Measurements from ENCODE around the gene F3.
"Not testable (repeated sequence)": the region's sequence is repeated elsewhere in the genome, so short reads cannot be mapped to it uniquely, and the experiment has no call there.

Gene F3

DNA sequence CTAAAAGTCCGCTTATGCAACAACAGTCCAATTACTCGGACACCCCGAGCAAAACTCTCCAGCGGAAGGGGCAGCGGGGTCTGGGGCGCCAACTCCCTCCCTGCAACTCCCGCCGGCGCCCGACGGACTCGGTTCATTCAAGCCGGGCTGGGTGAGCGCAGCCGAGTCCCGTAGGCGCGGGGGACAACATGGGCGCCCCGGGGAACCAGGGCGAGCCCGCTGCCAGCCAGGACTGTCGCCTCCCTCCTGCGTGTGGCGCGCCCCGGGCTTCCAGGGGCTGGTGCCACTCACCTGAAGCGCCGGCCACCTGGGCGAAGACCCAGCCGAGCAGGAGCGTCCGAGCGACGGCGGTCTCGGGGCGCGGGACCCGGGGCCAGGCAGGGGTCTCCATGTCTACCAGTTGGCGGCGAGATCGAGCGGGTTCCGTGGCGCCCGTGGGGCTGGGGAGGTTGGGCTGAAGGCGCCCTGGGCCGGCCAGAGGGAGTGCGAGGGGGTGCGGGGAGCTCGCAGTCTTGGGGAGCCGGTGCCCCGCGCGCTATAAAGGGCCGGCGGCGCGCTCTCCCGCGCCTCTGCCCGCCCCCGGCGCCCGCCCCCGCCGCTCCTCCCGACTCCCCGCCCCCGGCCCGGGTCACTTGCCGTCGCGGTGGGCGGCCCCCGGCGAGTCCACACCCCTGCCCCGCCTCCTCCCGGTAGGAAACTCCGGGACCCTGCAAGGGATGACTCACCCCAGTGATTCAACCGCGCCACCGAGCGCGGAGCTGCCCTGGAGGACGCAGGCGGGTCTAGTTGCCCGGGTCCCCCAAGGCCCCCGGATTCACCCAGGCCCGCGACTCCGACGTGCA, at the start of gene F3:
F3 (minus strand) TSS at position 514 of the 842 bp plus-strand sequence; CDS start at position 391, 123 bp downstream.
- DNase-seq: peak; percentile 35

DNA sequence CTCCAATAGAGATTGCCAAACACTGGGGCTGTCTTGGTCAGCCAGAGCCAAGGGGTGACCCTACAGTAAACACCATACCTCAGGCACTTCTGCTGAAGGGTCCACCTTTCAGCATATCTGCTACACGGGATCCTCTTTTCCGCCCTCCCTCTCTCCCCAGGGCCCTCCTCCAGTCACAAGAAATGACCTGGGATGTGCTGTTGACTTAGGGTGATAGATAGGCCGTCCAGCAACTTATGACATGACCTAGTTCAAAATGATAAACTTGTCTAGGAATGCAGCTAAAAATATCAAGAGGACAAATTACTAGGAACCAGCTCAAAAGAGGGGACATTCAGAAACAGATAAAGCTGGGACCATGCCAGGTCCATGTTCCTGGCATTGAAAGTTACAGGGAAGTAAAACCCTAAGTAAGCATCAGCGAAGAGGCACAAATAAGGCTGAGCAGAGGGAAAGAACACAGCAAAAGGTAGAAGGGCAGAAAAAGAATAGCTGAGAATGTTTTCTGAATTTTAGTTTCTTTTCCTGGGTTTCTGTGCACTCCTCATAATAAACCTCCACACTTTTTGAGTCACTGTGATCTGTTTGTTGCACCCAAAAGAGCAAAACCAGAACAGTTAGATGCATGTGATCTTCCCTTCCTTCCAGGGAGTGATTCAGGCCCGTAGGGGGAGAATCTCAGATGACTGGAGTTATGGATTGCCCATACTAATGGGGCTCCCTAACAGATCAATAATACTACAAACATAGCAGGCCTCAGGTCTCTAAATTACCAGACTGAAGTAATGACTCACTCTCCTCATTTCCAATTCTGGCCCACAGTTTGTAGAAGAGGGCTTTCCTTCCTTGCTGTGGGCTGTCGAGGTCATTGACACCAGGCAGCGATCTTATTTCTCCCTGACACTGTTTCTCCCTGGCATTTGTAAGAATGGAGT, 48.9 kb upstream of the F3 start:
- no peak for DNase-seq

GRCh38 chr1:94589728-94590127, 48.2 kb upstream of the F3 start:
- DNase-seq: no peak

- DNase-seq: no peak
Measured at GRCh38 chr1:94582565-94582964, 41.0 kb upstream of the F3 start.

GRCh38 chr1:94580367-94581115, 39.0 kb upstream of the F3 start:
- no peak for DNase-seq

GRCh38 chr1:94579876-94580294, 38.3 kb upstream of the F3 start:
- DNase-seq: no peak

DNA sequence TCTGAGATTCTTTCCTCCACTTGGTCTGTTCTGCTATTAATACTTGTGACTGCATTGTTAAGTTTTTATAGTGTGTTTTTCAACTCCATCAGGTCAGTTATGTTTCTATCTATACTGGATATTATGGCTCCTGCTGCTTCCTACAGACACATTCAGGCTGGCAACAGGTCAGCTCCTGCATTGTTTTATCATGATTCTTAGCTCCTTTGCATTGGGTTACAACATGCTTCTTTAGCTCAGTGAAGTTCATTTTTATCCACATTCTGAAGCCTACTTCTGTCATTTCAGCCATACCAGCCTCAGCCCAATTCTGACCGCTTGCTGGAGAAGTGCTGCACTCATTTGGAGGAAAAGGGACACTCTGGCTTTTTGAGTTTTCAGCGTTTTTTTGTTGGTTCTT, 37.3 kb upstream of the F3 start:
- DNase-seq: no peak

DNA sequence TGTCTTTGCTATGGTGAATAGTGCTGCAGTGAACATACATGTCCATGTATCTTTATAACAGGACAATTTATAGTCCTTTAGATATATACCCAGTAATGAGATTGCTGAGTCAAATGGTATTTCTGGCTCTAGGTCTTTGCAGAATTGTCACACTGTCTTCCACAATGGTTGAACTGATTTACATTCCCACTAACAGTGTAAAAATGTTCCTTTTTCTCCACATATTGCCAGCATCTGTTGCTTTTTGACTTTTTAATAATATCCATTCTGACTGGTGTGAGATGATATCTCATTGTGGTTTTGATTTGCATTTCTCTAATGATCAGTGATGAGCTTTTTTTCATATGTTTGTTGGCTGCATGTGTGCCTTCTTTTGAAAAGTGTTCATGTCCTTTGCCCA, 32.4 kb upstream of the F3 start:
- not testable (repeated sequence) for DNase-seq

GRCh38 chr1:94572780-94573179, 31.2 kb upstream of the F3 start:
- DNase-seq: no peak

- not testable (repeated sequence) for DNase-seq
Measured at GRCh38 chr1:94570965-94571364, 29.4 kb upstream of the F3 start.

GRCh38 chr1:94568806-94569205, 27.2 kb upstream of the F3 start:
- DNase-seq: not testable (repeated sequence)

DNA sequence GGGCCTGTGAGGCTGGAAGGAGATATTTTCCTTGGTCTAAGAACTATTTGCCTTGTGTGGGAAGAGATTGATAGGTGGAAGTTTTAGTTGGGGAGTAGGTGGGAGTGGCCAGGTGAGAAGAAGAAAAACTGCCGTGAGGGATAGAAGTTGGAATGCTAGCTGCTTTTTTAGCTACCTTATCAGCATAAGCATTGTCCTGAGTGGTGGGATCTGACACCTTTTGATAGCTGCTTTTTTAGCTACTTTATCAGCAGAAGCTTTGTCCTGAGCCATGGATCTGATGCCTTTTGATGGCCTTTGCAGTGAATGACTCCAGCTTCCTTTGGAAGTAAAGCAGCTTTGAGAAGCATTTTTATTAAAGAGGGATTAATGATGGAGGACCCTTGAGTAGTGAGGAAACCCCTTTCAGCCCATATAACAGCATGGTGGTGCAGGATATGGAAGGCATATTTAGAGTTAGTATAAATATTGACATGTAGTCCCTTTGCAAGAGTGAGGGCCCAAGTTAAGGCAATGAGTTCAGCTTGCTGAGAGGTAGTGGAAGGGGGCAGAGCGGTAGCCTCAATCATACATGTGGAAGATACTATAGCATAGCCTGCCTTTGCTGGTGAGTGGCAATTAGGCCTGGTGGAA, 26.5 kb upstream of the F3 start:
- not testable (repeated sequence) for DNase-seq

GRCh38 chr1:94566436-94566835, 24.9 kb upstream of the F3 start:
- DNase-seq: not testable (repeated sequence)

DNA sequence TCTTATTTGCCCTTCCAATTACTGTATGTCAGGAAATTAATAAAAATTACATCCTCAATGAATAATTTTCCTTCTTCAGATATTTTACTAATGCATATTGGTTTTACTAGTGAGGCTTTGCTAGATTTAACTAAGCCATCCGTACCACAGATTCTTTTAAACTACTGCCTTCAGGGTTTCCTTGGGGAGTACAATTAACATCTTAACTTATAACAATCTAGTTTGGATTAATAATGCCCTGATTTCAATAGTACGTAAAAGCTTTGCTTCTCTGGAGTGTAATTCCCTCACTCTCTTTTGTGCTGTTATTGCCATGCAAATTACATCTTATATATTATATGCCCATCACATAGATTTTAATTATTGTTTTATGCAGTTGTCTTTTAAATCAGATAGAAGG, 24.3 kb upstream of the F3 start:
- DNase-seq: no peak

DNA sequence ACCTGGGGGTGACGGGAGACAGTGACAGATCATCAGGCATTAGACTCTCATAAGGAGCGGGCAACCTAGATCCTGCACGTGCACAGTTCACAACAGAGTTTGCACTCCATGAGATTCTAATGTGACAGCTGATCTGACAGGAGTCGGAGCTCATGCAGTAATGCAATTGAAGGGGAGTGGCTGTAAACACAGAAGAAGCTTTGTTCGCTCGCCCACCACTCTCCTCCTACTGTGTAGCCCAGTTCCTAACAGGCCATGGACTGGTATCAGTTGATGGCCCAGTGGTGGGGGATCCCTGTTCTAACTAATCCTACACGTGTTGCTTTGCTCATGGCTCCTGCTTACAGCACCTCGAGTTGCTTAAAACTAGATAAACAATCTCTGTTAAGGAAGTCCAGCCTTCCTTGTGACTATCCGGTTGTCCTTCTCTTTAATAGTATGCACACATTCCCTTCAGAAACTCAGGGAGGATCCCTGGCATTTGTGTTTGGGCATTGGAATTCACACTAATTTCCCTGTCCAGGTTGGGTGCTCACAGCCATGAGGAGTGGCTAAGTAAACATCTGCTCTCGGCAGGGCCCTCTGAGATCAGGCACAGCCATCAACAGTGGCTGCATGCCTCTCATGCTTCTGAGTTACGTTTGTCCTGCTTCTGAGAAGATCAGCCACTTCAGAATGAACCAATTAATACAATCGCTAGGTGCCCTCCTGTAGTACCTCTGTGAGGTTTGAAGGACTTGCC, 21.1 kb upstream of the F3 start:
- no peak for DNase-seq

DNA sequence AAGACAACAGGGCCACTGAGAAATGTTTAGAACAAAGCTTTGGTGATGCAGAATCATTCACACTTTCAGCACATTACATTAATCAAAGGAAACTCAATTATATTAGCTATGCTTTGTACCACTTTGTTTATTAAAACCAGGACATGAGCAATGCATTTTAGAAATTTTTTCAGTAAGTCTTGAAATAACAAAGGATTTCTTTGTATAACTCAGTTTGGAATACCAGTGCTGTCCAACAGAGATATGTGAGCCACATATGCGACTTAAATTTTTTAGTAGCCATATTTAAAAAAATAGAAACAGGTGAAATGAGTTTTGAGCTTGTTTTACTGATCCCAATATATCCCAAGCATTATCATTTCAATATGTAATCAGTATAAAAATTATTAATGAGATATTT, 18.8 kb upstream of the F3 start:
- no peak for DNase-seq

DNA sequence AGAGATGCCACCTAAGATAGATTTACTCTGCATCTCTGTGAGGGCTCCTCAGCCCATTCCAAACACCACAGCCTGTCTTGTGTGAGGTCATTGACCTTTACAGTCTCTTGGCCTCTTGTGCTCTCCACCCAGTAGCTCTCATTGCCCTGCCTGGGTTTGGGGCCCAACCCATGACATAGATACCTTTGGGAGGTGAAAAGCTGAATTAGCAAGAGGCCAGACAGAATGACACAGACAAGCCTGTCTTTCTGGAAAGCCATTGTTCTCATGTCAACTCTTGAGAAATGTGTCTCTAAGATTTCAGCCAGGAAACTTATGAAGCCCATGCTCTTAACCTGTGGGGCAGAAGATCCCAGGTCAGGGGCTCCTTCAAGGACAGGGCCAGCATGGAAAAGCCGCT, 18.4 kb upstream of the F3 start:
- no peak for DNase-seq

GRCh38 chr1:94555091-94555490, 13.5 kb upstream of the F3 start:
- no peak for DNase-seq

DNA sequence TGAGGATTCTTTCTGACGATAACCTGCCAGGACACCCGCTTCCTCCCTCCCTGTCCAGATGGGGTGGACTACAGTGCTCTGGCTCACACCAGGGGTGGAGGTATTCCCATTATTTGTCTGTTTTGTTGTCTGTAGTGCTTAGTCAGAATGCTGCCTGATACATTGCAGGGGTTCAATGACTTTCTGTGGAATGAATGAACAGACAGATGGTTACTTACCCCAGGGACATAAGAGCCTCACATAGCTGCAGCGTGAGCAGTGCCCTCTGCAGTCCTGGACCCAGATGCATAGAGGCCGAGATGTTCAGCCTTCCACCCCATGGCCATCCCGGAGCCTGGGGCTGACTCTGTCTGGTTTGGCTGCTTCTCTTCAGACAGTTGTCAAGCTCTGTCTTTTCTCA, 13.0 kb upstream of the F3 start:
- no peak for DNase-seq

- DNase-seq: no peak
Measured at GRCh38 chr1:94553931-94554330, 12.4 kb upstream of the F3 start.

- no peak for DNase-seq
Measured at GRCh38 chr1:94553323-94553730, 11.8 kb upstream of the F3 start.

DNA sequence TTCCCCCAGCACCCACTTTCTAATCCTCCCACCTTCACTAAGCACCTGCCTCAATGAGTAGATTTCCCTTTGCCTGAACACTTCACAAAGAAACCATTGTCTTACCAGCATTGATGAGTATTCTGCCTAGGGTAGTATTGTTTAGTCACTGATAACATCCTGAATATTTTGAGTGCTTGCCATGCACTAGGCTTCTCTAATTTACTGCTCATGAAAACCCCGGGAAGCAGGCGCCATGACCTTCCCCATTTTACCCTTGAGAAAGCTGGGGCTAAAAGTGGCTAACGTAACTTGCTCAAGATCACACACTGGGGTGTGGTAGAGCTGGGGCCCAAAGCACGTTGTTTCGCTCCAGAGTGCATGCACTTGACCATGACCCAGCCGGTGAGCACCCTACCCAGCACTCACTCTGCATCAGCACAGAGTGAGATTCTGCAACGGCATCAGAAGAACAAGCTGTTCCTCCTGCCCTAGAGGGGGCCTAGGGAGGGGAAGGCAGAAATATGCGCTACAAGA, 10.6 kb upstream of the F3 start:
- DNase-seq: no peak
